ENCODE measurements around the gene MME.
"Not testable (repeated sequence)": the region's sequence is repeated elsewhere in the genome, so short reads cannot be mapped to it uniquely, and the experiment has no call there.

MME gene

GRCh38 chr3:155197786-155198185, 117.7 kb downstream of the MME start:
- no peak for DNase-seq (ENCODE audit: low read depth)
- H3K4me3 ChIP-seq (ENCODE audit: low read length) = no peak overlapping the region
- TF ChIP-seq CTCF (conservative IDR thresholded peaks at IDR 0.05; ENCODE audit: low read length) = no peak

GRCh38 chr3:155202626-155203025, 122.5 kb downstream of the MME start:
- DNase-seq (ENCODE audit: low read depth) = peak; percentile 97
- H3K4me3 ChIP-seq (ENCODE audit: low read length) = no peak overlapping the region
- no peak for TF ChIP-seq CTCF (conservative IDR thresholded peaks at IDR 0.05; ENCODE audit: low read length)

GRCh38 chr3:155204851-155205250, 124.7 kb downstream of the MME start:
- no peak for TF ChIP-seq CTCF (conservative IDR thresholded peaks at IDR 0.05; ENCODE audit: low read length)
- no peak for DNase-seq (ENCODE audit: low read depth)
- no peak overlapping the region for H3K4me3 ChIP-seq (ENCODE audit: low read length)

- TF ChIP-seq CTCF (conservative IDR thresholded peaks at IDR 0.05; ENCODE audit: low read length) = no peak
- H3K4me3 ChIP-seq (ENCODE audit: low read length) = no peak overlapping the region
- DNase-seq (ENCODE audit: low read depth) = no peak
These were observed 128.2 kb downstream of the MME start for GRCh38 chr3:155208183-155208800.

- TF ChIP-seq CTCF (conservative IDR thresholded peaks at IDR 0.05; ENCODE audit: low read length) = no peak
- peak; percentile 18 for DNase-seq (ENCODE audit: low read depth)
- H3K4me3 ChIP-seq (ENCODE audit: low read length) = no peak overlapping the region
These were observed 130.6 kb downstream of the MME start for GRCh38 chr3:155210736-155211135.

GRCh38 chr3:155211266-155211665, 131.1 kb downstream of the MME start:
- no peak for TF ChIP-seq CTCF (conservative IDR thresholded peaks at IDR 0.05; ENCODE audit: low read length)
- peak; percentile 35 for DNase-seq (ENCODE audit: low read depth)
- H3K4me3 ChIP-seq (ENCODE audit: low read length) = no peak overlapping the region

- no peak for DNase-seq (ENCODE audit: low read depth)
- TF ChIP-seq CTCF (conservative IDR thresholded peaks at IDR 0.05; ENCODE audit: low read length) = no peak
- H3K4me3 ChIP-seq (ENCODE audit: low read length) = no peak overlapping the region
These were observed 131.8 kb downstream of the MME start for GRCh38 chr3:155211940-155212339.

GRCh38 chr3:155216007-155216406, 135.9 kb downstream of the MME start:
- DNase-seq (ENCODE audit: low read depth); H3K4me3 ChIP-seq (ENCODE audit: low read length): not testable (repeated sequence)

Measured in AG10803 (cell line).